ENCODE data around the gene JMJD1C.
"Not testable (repeated sequence)": the region's sequence is repeated elsewhere in the genome, so short reads cannot be mapped to it uniquely, and the experiment has no call there.

JMJD1C gene

DNA sequence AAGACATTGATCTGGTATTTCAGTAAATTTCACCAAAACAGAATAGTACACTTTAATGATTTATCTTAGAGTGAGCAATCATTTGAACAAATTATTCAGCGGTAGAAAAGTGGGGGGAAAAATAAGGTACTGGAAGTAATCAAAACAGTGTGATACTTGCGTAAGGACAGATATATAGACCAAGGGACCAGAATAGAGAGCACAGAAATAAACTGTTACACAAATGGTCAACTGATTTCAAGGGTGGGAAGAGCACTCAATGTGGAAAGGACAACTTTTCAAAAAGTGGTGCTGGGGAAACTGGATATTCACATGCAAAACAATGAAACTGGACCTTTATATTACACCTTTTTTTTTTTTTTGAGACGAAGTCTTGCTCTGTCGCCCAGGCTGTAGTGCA lies 212.7 kb downstream of the JMJD1C start:
- no peak overlapping the region for H3K27ac ChIP-seq (ENCODE audit: low read length)
- H3K27me3 ChIP-seq (ENCODE audit: control insufficient read depth, insufficient read depth, low read length) = no peaks in the 10 kb centered on the region
- DNase-seq (ENCODE audit: low read depth, low spot score) = no peak
- H3K36me3 ChIP-seq (ENCODE audit: control insufficient read depth, insufficient read depth, low read length) = no peaks in the 10 kb centered on the region
- no CpG with 5 or more reads among the region's 4 CpGs for whole genome bisulfite sequencing (ENCODE audit: insufficient coverage, insufficient read length)
- H3K4me3 ChIP-seq (ENCODE audit: low read length) = no peak overlapping the region
- no peaks in the 10 kb centered on the region; the same call in 1 of the 2 replicates for H3K4me1 ChIP-seq (ENCODE audit: control insufficient read depth, insufficient read depth, low read length)
- H3K9me3 ChIP-seq (ENCODE audit: control insufficient read depth, insufficient read depth, low read length) = no peaks in the 10 kb centered on the region

DNA sequence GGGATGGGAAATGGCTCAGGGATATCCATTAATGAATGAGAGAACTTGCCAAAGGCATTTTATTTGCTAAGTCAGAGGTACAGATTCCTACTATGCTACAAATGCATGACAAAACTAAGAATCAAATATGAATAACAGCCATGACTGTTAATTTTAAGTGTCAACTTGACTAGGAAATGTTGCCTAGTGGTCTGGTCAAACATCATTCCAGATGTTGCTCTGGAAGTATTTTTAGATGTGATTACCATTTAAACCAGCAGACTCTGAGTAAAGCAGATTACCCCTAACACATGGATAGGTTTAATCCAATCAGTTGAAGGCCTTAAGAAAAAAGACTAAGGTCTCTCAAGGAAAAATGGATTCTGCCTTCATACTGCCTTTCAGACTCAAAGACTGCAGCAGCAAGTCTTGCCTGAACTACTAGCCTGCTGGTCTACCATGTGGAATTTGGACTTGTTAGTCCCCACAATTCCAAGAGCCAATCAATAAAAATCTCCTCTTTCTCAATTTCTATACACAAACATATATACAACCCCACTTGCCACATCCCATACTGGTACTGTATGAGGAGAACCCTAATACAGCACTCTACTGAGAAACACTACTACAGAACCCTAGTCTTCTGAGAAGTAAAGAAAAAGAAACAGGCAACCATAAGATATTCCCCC lies 213.5 kb downstream of the JMJD1C start:
- Histone ChIP-seq H3K9me3 (ENCODE audit: control insufficient read depth, insufficient read depth, low read length) (no peaks in the 10 kb centered on the region), H3K27me3 (ENCODE audit: control insufficient read depth, insufficient read depth, low read length) (no peaks in the 10 kb centered on the region), H3K4me1 (ENCODE audit: control insufficient read depth, insufficient read depth, low read length) (no peaks in the 10 kb centered on the region; the same call in 1 of the 2 replicates), H3K27ac (ENCODE audit: low read length) (no peak overlapping the region), H3K4me3 (ENCODE audit: low read length) (no peak overlapping the region), H3K36me3 (ENCODE audit: control insufficient read depth, insufficient read depth, low read length) (no peaks in the 10 kb centered on the region)
- no peak for DNase-seq (ENCODE audit: low read depth, low spot score)

DNA sequence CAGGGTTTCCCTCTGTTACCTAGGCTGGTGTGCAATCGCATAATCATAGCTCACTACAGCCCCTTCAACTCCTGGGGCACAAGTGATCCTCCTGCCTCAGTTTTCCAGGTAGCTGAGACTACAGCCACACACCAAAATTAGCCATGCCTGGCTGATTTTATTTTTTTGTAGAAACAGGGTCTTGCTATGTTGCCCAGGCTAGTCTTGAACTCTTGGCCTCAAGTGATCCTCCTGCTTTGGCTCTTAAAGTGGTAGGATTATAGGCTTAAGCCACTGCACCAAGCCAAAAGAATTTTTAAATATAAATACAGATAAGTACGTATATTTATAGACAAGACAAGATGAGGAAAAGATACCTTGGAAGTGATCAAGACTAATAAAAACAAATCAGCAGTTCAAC lies 215.7 kb downstream of the JMJD1C start:
- H3K27ac ChIP-seq (ENCODE audit: low read length) = no peak overlapping the region
- H3K4me3 ChIP-seq (ENCODE audit: low read length) = no peak overlapping the region
- H3K9me3 ChIP-seq (ENCODE audit: control insufficient read depth, insufficient read depth, low read length) = no peaks in the 10 kb centered on the region
- WGBS (ENCODE audit: insufficient coverage, insufficient read length) = no CpG with 5 or more reads among the region's 2 CpGs
- H3K36me3 ChIP-seq (ENCODE audit: control insufficient read depth, insufficient read depth, low read length) = no peaks in the 10 kb centered on the region
- DNase-seq (ENCODE audit: low read depth, low spot score) = no peak
- H3K4me1 ChIP-seq (ENCODE audit: control insufficient read depth, insufficient read depth, low read length) = no peaks in the 10 kb centered on the region; the same call in 1 of the 2 replicates
- no peaks in the 10 kb centered on the region for H3K27me3 ChIP-seq (ENCODE audit: control insufficient read depth, insufficient read depth, low read length)

DNA sequence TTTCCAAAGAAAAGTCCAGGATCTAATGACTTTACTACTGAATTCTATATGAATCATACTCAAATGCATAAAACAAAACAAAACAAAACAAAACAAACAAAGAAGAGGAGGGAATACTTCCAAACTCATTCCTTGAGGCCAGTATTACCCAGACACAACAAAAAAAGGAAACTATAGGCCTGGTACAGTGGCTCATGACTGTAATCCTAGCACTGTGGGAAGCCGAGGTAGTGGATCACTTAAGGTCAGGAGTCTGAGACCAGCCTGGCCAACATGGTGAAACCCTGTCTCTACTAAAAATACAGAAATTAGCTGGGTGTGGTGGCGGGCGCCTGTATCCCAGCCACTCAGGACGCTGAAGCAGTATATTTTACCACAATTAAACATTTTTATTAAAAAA lies 218.0 kb downstream of the JMJD1C start:
- Histone ChIP-seq H3K4me3 (ENCODE audit: low read length) (no peak overlapping the region), H3K4me1 (ENCODE audit: control insufficient read depth, insufficient read depth, low read length) (peaks cover 4% of the 10 kb centered on the region), H3K27me3 (ENCODE audit: control insufficient read depth, insufficient read depth, low read length) (no peaks in the 10 kb centered on the region), H3K9me3 (ENCODE audit: control insufficient read depth, insufficient read depth, low read length) (no peaks in the 10 kb centered on the region), H3K27ac (ENCODE audit: low read length) (no peak overlapping the region), H3K36me3 (ENCODE audit: control insufficient read depth, insufficient read depth, low read length) (no peaks in the 10 kb centered on the region)
- no CpG with 5 or more reads among the region's 4 CpGs for WGBS (ENCODE audit: insufficient coverage, insufficient read length)
- DNase-seq (ENCODE audit: low read depth, low spot score) = no peak

DNA sequence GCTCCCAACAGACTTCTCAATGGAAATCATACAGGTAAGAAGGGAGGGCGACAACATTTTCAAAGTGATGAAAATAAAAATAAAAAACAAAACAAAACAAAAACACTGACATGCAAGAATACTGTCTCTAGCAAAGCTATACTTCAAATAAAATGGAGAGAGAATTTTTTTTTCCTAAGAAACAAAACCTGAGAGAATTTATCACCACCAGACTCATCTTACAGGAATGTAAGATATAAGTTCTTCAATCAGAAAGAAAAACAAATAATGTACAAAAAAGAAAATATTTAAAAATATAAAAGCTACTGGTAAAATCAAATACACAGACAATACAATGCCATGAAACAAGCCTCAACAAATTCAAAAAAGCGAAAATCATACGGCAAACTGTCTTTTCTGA lies 219.4 kb downstream of the JMJD1C start:
- Histone ChIP-seq H3K9me3 (ENCODE audit: control insufficient read depth, insufficient read depth, low read length) (no peaks in the 10 kb centered on the region), H3K27ac (ENCODE audit: low read length) (no peak overlapping the region), H3K27me3 (ENCODE audit: control insufficient read depth, insufficient read depth, low read length) (no peaks in the 10 kb centered on the region), H3K4me3 (ENCODE audit: low read length) (no peak overlapping the region), H3K36me3 (ENCODE audit: control insufficient read depth, insufficient read depth, low read length) (no peaks in the 10 kb centered on the region), H3K4me1 (ENCODE audit: control insufficient read depth, insufficient read depth, low read length) (peaks cover 4% of the 10 kb centered on the region)
- no CpG with 5 or more reads among the region's 3 CpGs for WGBS (ENCODE audit: insufficient coverage, insufficient read length)
- no peak for DNase-seq (ENCODE audit: low read depth, low spot score)

DNA sequence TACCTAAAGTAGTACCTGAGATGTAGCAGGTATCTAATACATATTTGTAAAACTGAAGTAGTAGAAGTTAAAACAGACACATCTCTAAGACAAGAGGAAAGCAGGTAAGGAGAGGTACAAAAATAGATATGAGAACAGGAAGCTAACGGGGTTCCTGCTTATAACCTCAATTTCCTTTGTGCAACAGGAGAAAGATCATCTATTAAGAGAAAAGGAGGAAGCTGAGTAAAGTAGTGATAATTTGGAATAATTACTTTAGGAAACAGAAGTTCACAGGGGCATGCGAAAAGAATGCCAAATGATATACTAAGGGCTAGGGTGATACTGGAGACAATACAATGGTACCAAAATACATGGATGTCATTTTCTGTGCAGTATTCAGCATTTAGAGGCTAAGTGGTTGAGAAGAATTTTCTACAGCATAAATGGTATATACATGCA lies 223.9 kb downstream of the JMJD1C start:
- no CpG with 5 or more reads among the region's 2 CpGs for WGBS (ENCODE audit: insufficient coverage, insufficient read length)
- Histone ChIP-seq H3K27ac (ENCODE audit: low read length) (no peak overlapping the region), H3K27me3 (ENCODE audit: control insufficient read depth, insufficient read depth, low read length) (no peaks in the 10 kb centered on the region), H3K4me3 (ENCODE audit: low read length) (no peak overlapping the region), H3K9me3 (ENCODE audit: control insufficient read depth, insufficient read depth, low read length) (no peaks in the 10 kb centered on the region), H3K36me3 (ENCODE audit: control insufficient read depth, insufficient read depth, low read length) (no peaks in the 10 kb centered on the region), H3K4me1 (ENCODE audit: control insufficient read depth, insufficient read depth, low read length) (peaks cover 4% of the 10 kb centered on the region)
- DNase-seq (ENCODE audit: low read depth, low spot score) = no peak

DNA sequence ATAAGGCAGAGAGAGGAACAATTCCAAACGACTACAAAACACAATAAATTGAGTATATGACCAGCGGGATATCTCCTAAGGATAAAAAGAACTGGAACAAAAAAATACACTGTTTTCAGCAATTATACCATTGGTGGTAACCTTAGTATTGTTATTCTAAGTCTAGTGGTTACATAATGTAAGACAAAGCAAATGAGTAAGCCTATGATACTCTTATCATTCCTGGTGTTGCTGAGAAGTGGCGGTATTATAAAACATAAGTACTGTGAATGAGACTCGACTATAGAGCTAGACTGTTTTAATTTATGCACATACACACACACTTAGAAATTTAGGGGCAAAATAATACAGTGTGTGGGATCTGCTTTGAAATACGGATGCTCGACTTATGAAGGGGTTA lies 225.0 kb downstream of the JMJD1C start:
- no CpG with 5 or more reads among the region's 6 CpGs for WGBS (ENCODE audit: insufficient coverage, insufficient read length)
- Histone ChIP-seq H3K27me3 (ENCODE audit: control insufficient read depth, insufficient read depth, low read length) (no peaks in the 10 kb centered on the region), H3K36me3 (ENCODE audit: control insufficient read depth, insufficient read depth, low read length) (no peaks in the 10 kb centered on the region), H3K4me3 (ENCODE audit: low read length) (no peak overlapping the region), H3K9me3 (ENCODE audit: control insufficient read depth, insufficient read depth, low read length) (no peaks in the 10 kb centered on the region), H3K4me1 (ENCODE audit: control insufficient read depth, insufficient read depth, low read length) (peaks cover 4% of the 10 kb centered on the region), H3K27ac (ENCODE audit: low read length) (no peak overlapping the region)
- no peak for DNase-seq (ENCODE audit: low read depth, low spot score)

DNA sequence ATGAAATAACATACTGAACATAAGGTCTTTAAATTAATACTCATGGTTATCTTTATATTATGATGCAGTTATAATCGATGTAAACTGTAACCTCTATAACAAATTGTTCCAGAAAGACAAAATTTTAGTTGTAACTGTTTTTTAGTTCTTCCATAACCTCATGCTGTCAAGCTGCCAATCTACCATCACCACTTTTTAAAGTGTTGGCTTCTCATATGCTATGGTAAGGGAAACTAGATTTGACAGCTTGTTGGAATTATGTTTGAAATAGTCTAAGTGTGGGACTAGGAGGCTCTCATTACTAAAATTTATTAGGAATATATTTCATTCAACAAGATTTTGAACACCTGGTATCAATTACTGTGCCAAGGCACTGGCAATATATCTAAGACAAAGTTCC lies 227.3 kb downstream of the JMJD1C start:
- H3K9me3 ChIP-seq (ENCODE audit: control insufficient read depth, insufficient read depth, low read length) = no peaks in the 10 kb centered on the region
- no peak overlapping the region for H3K27ac ChIP-seq (ENCODE audit: low read length)
- H3K27me3 ChIP-seq (ENCODE audit: control insufficient read depth, insufficient read depth, low read length) = no peaks in the 10 kb centered on the region
- WGBS (ENCODE audit: insufficient coverage, insufficient read length) = no CpG with 5 or more reads among the region's 1 CpG
- H3K4me1 ChIP-seq (ENCODE audit: control insufficient read depth, insufficient read depth, low read length) = no peaks in the 10 kb centered on the region
- DNase-seq (ENCODE audit: low read depth, low spot score) = no peak
- no peak overlapping the region for H3K4me3 ChIP-seq (ENCODE audit: low read length)
- H3K36me3 ChIP-seq (ENCODE audit: control insufficient read depth, insufficient read depth, low read length) = no peaks in the 10 kb centered on the region

DNA sequence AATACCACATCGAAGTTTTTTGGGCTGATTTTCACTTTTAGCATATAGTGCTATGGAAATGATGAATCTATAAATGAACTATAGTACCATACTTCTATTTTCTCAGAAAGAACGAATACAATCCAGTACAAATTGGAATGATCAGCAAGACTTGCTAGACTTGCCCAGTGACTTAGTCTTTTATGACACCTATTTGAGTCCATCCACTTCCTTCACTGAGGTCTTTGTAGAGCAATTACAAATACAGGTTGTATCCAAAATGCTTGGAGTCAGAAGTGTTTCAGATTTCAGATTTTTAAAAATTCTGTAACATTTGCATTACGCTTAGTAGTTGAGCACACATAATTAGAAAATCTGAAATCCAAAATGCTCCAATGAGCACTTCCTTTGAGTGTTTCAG lies 228.4 kb downstream of the JMJD1C start:
- Histone ChIP-seq H3K36me3 (ENCODE audit: control insufficient read depth, insufficient read depth, low read length) (no peaks in the 10 kb centered on the region), H3K9me3 (ENCODE audit: control insufficient read depth, insufficient read depth, low read length) (no peaks in the 10 kb centered on the region), H3K4me1 (ENCODE audit: control insufficient read depth, insufficient read depth, low read length) (no peaks in the 10 kb centered on the region), H3K27me3 (ENCODE audit: control insufficient read depth, insufficient read depth, low read length) (no peaks in the 10 kb centered on the region), H3K4me3 (ENCODE audit: low read length) (no peak overlapping the region), H3K27ac (ENCODE audit: low read length) (no peak overlapping the region)
- no CpG with 5 or more reads among the region's 3 CpGs for WGBS (ENCODE audit: insufficient coverage, insufficient read length)
- DNase-seq (ENCODE audit: low read depth, low spot score) = no peak

DNA sequence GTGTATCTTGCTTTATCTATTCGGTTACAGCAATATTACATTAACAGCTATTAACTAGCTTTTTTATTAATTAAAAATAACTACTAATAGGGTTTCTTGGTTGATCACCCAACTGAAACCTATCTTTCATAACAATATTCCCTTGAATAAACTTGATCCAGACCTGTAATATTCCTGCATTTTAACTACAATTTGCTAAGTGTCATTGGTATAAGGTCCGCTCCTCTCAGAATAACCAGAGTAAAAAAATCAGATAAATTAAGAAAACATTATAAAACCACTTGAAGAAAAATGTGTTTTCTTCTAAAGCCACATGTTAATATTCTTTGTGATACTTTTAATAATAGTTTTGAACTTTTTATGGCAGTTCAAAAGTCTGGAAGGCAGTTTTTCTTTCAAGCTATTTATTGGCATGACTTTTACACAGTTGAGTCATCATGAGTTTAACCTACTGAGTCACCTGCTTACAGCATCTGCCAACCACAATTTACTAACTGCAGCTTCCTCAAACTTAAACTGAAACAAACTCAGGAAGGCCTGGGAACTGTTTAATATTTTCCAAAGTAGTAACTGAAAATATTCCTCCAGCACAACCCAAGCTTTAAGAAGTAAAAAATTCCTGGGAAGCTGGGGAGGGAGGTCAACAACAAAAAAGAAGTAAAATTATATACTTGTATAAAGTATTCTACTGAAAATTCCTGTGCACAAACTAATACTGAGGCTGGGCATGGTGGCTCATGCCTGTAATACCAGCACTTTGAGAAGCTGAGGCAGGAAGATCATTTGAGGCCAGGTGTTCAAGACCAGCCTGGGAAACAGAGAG lies 229.5 kb downstream of the JMJD1C start:
- H3K27me3 ChIP-seq (ENCODE audit: control insufficient read depth, insufficient read depth, low read length) = no peaks in the 10 kb centered on the region

DNA sequence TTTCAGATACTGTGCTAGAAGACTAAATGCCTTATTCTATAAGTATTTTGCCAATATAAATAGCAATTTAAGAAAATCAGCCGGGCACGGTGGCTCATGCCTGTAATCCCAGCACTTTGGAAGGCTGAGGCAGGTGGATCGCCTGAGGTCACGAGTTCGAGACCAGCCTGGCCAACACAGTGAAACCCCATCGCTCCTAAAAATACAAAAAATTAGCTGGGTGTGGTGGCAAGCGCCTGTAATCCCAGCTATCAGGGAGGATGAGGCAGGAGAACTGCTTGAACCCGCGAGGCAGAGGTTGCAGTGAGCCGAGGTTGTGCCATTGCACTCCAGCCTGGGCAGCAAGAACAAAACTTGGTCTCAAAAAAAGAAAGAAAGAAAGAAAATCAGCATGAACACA lies 230.6 kb downstream of the JMJD1C start:
- not testable (repeated sequence) for H3K27ac ChIP-seq (ENCODE audit: low read length)
- no CpG with 5 or more reads among the region's 10 CpGs for WGBS (ENCODE audit: insufficient coverage, insufficient read length)

More for the DNA sequence above, 229.5 kb downstream of the JMJD1C start:
- no peaks in the 10 kb centered on the region for H3K9me3 ChIP-seq (ENCODE audit: control insufficient read depth, insufficient read depth, low read length)
- no peak overlapping the region for H3K4me3 ChIP-seq (ENCODE audit: low read length)
- 100% methylated on average over 1 of the region's 2 CpGs for WGBS (ENCODE audit: insufficient coverage, insufficient read length)
- no peak overlapping the region for H3K27ac ChIP-seq (ENCODE audit: low read length)
- H3K36me3 ChIP-seq (ENCODE audit: control insufficient read depth, insufficient read depth, low read length) = no peaks in the 10 kb centered on the region
- H3K4me1 ChIP-seq (ENCODE audit: control insufficient read depth, insufficient read depth, low read length) = no peaks in the 10 kb centered on the region
- DNase-seq (ENCODE audit: low read depth, low spot score) = no peak

More for the DNA sequence above, 230.6 kb downstream of the JMJD1C start:
- not testable (repeated sequence) for H3K4me3 ChIP-seq (ENCODE audit: low read length); H3K36me3 ChIP-seq (ENCODE audit: control insufficient read depth, insufficient read depth, low read length); H3K4me1 ChIP-seq (ENCODE audit: control insufficient read depth, insufficient read depth, low read length); H3K27me3 ChIP-seq (ENCODE audit: control insufficient read depth, insufficient read depth, low read length); H3K9me3 ChIP-seq (ENCODE audit: control insufficient read depth, insufficient read depth, low read length); DNase-seq (ENCODE audit: low read depth, low spot score)
